AG09309 (cell line): ENCODE data around the gene COLEC11.

Source experiments
- DNase-seq: peaks from one replicate; pipeline ENCODE4 v3.0.0-alpha.2; 2010; ENCODE audit warnings: low read depth
- H3K4me3 ChIP-seq: 2 replicates; pipeline ENCODE4 v1.5.1; 2011; ENCODE audit warnings: mild to moderate bottlenecking, low read depth, low read length, moderate library complexity; ENCODE audit not compliant: control insufficient read depth
- TF ChIP-seq, protein P1 (sequence below): IDR thresholded peaks from 2 replicates; pipeline ENCODE4 v1.5.1; 2011; ENCODE audit warnings: mild to moderate bottlenecking, low read depth, low read length, inconsistent platforms; ENCODE audit not compliant: insufficient read depth, control insufficient read depth; ENCODE audit errors: missing control alignments

COLEC11 gene

DNA sequence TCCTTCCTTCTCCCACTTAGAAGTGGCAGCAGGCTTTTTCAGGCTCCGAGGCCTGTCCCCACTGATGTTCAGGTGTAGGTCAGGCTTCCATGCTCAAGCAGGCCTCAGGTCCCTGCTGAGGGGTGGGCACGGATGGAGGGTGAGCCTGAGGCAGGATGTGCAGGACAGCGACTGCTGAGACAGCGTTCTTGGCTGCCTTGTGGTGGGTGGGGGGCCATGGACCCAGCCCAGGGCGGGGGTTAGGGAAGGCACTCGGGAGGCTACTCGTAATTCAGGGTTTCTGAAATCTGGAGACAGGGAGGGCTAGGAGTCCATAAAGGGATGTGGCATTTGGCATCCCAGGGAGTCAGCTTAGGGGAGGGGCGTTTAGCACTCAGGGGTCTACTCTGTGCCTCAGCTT is 30.3 kb downstream of the COLEC11 start:
- DNase-seq: no peak
- H3K4me3 ChIP-seq: no peak overlapping the region
- TF ChIP-seq, protein P1, sequence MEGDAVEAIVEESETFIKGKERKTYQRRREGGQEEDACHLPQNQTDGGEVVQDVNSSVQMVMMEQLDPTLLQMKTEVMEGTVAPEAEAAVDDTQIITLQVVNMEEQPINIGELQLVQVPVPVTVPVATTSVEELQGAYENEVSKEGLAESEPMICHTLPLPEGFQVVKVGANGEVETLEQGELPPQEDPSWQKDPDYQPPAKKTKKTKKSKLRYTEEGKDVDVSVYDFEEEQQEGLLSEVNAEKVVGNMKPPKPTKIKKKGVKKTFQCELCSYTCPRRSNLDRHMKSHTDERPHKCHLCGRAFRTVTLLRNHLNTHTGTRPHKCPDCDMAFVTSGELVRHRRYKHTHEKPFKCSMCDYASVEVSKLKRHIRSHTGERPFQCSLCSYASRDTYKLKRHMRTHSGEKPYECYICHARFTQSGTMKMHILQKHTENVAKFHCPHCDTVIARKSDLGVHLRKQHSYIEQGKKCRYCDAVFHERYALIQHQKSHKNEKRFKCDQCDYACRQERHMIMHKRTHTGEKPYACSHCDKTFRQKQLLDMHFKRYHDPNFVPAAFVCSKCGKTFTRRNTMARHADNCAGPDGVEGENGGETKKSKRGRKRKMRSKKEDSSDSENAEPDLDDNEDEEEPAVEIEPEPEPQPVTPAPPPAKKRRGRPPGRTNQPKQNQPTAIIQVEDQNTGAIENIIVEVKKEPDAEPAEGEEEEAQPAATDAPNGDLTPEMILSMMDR: no peak

GRCh38 chr2:3626118-3626811 is 31.4 kb downstream of the COLEC11 start:
- H3K4me3 ChIP-seq: no peak overlapping the region
- DNase-seq: no peak
- TF ChIP-seq, protein P1: no peak

DNA sequence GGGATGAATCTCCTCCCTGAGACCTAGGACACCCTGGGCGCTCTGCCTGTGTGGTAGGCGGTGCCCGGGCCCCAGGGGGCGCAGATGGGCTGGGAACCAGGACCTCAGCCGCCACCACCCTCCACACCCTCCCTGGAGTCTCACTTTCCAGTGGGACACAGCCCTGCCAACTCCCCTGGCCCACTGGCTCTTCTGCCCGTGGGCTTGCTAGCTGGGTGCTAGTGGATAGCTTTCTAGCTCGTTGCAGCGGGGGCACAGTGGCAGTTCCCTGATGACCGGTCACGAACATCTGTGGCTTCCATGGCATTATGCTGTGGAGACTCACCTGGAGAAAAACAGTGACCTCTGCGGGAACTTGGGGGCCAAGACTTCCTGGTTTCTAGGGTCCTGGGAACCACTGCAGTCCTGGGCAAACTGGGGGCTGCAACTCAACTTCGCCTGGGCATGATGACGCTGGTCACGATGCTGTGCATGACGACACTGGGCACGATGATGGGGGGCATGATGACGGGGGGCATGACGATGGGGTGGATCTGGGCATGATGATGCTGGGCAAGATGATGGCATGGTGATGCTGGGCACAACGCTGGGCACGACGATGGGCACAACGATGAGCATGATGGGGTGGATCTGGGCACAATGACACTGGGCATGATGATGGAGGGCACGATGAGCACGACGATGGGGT is 32.0 kb downstream of the COLEC11 start:
- TF ChIP-seq, protein P1: no peak
- no peak overlapping the region for H3K4me3 ChIP-seq
- no peak for DNase-seq

DNA sequence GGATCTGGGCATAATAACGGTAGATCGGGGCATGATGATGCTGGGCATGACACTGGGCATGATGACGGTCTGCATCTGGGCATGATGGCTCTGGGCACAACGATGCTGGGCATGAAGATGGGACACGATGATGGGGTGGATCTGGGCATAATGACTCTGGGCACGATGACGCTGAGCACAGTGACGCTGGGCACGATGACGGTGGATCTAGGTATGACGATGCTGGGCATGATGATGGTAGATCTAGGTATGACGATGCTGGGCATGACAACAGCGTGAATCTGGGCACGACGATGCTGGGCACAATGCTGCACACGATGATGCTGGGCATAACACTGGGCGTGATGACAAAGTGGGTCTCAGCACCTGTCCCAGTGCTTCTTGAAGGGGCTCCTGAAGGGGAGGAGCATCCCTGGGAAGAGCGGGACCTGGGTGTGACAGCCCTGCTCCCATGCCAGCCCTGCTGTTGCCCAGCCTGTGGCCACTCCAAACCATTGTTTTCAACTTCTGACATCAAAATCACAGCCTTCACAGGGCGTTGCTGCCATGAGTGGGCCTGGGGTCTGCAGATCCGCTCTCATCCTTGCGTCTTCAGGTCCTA is 32.7 kb downstream of the COLEC11 start:
- TF ChIP-seq, protein P1: no peak
- H3K4me3 ChIP-seq: no peak overlapping the region
- no peak for DNase-seq

- TF ChIP-seq, protein P1: no peak
- DNase-seq: no peak
Observed at GRCh38 chr2:3628241-3628679, 33.3 kb downstream of the COLEC11 start.

GRCh38 chr2:3628800-3629199 is 33.9 kb downstream of the COLEC11 start:
- TF ChIP-seq, protein P1: no peak
- no peak for DNase-seq
- H3K4me3 ChIP-seq: no peak overlapping the region

More at GRCh38 chr2:3628241-3628679, 33.3 kb downstream of the COLEC11 start:
- no peak overlapping the region for H3K4me3 ChIP-seq
